ENCODE data around the gene XAGE1B. TPM values are rescaled to one million over a fixed set of nuclear protein-coding genes. Genes with fewer than 3 reads are reported as not detected.
"Not testable (repeated sequence)": the region's sequence is repeated elsewhere in the genome, so short reads cannot be mapped to it uniquely, and the experiment has no call there.

Gene XAGE1B
- total RNA-seq, 1 experiment from 2014 or later: not detected

- H3K9me3 ChIP-seq (ENCODE audit: insufficient read depth, low read depth): no peaks in the 10 kb centered on the region
- H4K20me1 ChIP-seq (ENCODE audit: insufficient read depth): no peaks in the 10 kb centered on the region
- intact Hi-C loops (cut with micrococcal nuclease; ENCODE audit: unreplicated experiment): no loop called here
- no peaks in the 10 kb centered on the region for H3K4me1 ChIP-seq (replicated peaks; ENCODE audit: insufficient read depth)
- POLR2A ChIA-PET (ENCODE audit: unreplicated experiment): no interaction called here
- no TSS peak for BruUV-seq (replicated peaks)
- H3K79me2 ChIP-seq (ENCODE audit: low read depth): no peaks in the 10 kb centered on the region
- H3K4me3 ChIP-seq: no peak overlapping the region
- no peaks in the 10 kb centered on the region for H3K36me3 ChIP-seq (ENCODE audit: low read depth)
- H3K4me2 ChIP-seq: no peak overlapping the region
- no peak for TF ChIP-seq CTCF (conservative IDR thresholded peaks at IDR 0.05)
- TF ChIP-seq EZH2 (IDR thresholded peaks at IDR 0.05; ENCODE audit: low read depth): no peak
- peaks cover 3% of the 10 kb centered on the region; the same call in 1 of the 2 replicates for H3K27me3 ChIP-seq (ENCODE audit: insufficient read depth, low read depth)
- no peaks in the 10 kb centered on the region for H3F3A ChIP-seq (ENCODE audit: insufficient read depth, low read depth)
- no peak overlapping the region for H2AFZ ChIP-seq
- H3K9me2 ChIP-seq (ENCODE audit: insufficient read depth): no peaks in the 10 kb centered on the region
- CTCF ChIA-PET: no interaction called here
- DNase-seq: no peak
- H3K27ac ChIP-seq: no peak overlapping the region
These were observed 37.3 kb upstream of the XAGE1B start for GRCh38 chrX:52553995-52554642.

GRCh38 chrX:52548769-52549168, 31.9 kb upstream of the XAGE1B start:
- H3K27ac ChIP-seq; CTCF ChIA-PET; H2AFZ ChIP-seq; H3K79me2 ChIP-seq (ENCODE audit: low read depth); H3K9me3 ChIP-seq (ENCODE audit: insufficient read depth, low read depth); H3K4me3 ChIP-seq; H3K9me2 ChIP-seq (ENCODE audit: insufficient read depth); H4K20me1 ChIP-seq (ENCODE audit: insufficient read depth); H3K4me1 ChIP-seq (replicated peaks; ENCODE audit: insufficient read depth); DNase-seq; intact Hi-C loops (cut with micrococcal nuclease; ENCODE audit: unreplicated experiment); POLR2A ChIA-PET (ENCODE audit: unreplicated experiment); H3K27me3 ChIP-seq (ENCODE audit: insufficient read depth, low read depth); H3K36me3 ChIP-seq (ENCODE audit: low read depth); BruUV-seq (replicated peaks); H3K4me2 ChIP-seq; H3F3A ChIP-seq (ENCODE audit: insufficient read depth, low read depth): not testable (repeated sequence)

- Histone ChIP-seq H3K27me3 (ENCODE audit: insufficient read depth, low read depth) (0 out of 2 replicates have a peak, but pooled peaks cover 12% of the 10 kb centered on the region), H3K4me1 (replicated peaks; ENCODE audit: insufficient read depth) (no peaks in the 10 kb centered on the region), H3K79me2 (ENCODE audit: low read depth) (no peaks in the 10 kb centered on the region), H2AFZ (no peak overlapping the region), H3K4me2 (no peak overlapping the region), H4K20me1 (ENCODE audit: insufficient read depth) (no peaks in the 10 kb centered on the region), H3K27ac (no peak overlapping the region), H3K9me3 (ENCODE audit: insufficient read depth, low read depth) (no peaks in the 10 kb centered on the region), H3F3A (ENCODE audit: insufficient read depth, low read depth) (no peaks in the 10 kb centered on the region), H3K36me3 (ENCODE audit: low read depth) (no peaks in the 10 kb centered on the region), H3K4me3 (no peak overlapping the region), H3K9me2 (ENCODE audit: insufficient read depth) (no peaks in the 10 kb centered on the region)
- no peak for DNase-seq
- CTCF ChIA-PET: no interaction called here
- intact Hi-C loops (cut with micrococcal nuclease; ENCODE audit: unreplicated experiment): no loop called here
- POLR2A ChIA-PET (ENCODE audit: unreplicated experiment): no interaction called here
- TF ChIP-seq CTCF (conservative IDR thresholded peaks at IDR 0.05) (no peak), EZH2 (IDR thresholded peaks at IDR 0.05; ENCODE audit: low read depth) (no peak)
- no TSS peak for BruUV-seq (replicated peaks)
These were observed 27.4 kb upstream of the XAGE1B start for GRCh38 chrX:52544147-52544840.
